IMR-90 (cell line): ENCODE results near the gene ZNF573. TPM values are rescaled to one million over a fixed set of nuclear protein-coding genes. Genes with fewer than 3 reads are reported as not detected.

Experiments used
- ATAC-seq: fragments of 200-7000 bp; cut with Tn5 transposase; 2 replicates; pipeline ENCODE4 v1.9.1; 2020; ENCODE audit warnings: low read depth, mild to moderate bottlenecking, moderate library complexity
- BruUV-seq: library from RNA; stranded (reverse); fragments of 400-500 nt; replicated peaks from 2 replicates; lab custom pipeline; 2021; lab: Mats Ljungman, UMichigan
- CTCF ChIA-PET: fragments of 300-600 bp; formaldehyde crosslinking; extraction: SDS; loops from one replicate; lab custom pipeline; 2021; ENCODE audit warnings: antibody characterized with exemption; lab: Yijun Ruan, JAX
- POLR2A ChIA-PET: fragments of 300-600 bp; sonication (Branson Sonifier 250); formaldehyde crosslinking; loops from one replicate; lab custom pipeline; 2022; ENCODE audit warnings: antibody characterized with exemption; ENCODE audit not compliant: unreplicated experiment; lab: Charles Lee
- DNase-seq: peaks from one replicate; pipeline ENCODE4 v3.0.0; 2013
- H2AFZ ChIP-seq: replicated peaks from 2 replicates; pipeline ENCODE3; 2013; ENCODE audit warnings: low read length, mild to moderate bottlenecking; ENCODE audit not compliant: poor library complexity
- H2AK5ac ChIP-seq: 2 replicates; pipeline ENCODE4 v1.6.1; 2013; ENCODE audit warnings: low read depth, low read length, inconsistent platforms
- H2AK9ac ChIP-seq: replicated peaks from 2 replicates; pipeline ENCODE3; 2013; ENCODE audit warnings: mild to moderate bottlenecking, low read depth, low read length, moderate library complexity; ENCODE audit not compliant: poor library complexity
- H2BK120ac ChIP-seq: 2 replicates; pipeline ENCODE4 v1.6.1; 2013; ENCODE audit warnings: low read depth, low read length, inconsistent platforms
- H2BK15ac ChIP-seq: 3 replicates; pipeline ENCODE4 v1.6.1; 2013; ENCODE audit warnings: low read depth, low read length, inconsistent platforms
- H2BK20ac ChIP-seq: 2 replicates; pipeline ENCODE4 v1.6.1; 2013; ENCODE audit warnings: low read depth, mild to moderate bottlenecking, inconsistent platforms, low read length, moderate library complexity
- H2BK5ac ChIP-seq: 2 replicates; pipeline ENCODE4 v1.6.1; 2013; ENCODE audit warnings: mild to moderate bottlenecking, low read depth, low read length, inconsistent platforms; ENCODE audit not compliant: poor library complexity, severe bottlenecking
- H3K14ac ChIP-seq: replicated peaks from 2 replicates; pipeline ENCODE4 v1.6.1; 2013; ENCODE audit warnings: low read depth, low read length, inconsistent platforms
- H3K18ac ChIP-seq: 2 replicates; pipeline ENCODE4 v1.6.1; 2013; ENCODE audit warnings: low read depth, low read length, control low read depth
- H3K23ac ChIP-seq: 2 replicates; pipeline ENCODE4 v1.6.1; 2013; ENCODE audit warnings: low read depth, low read length, inconsistent platforms
- H3K27ac ChIP-seq: 2 replicates; pipeline ENCODE4 v1.5.1; 2013; ENCODE audit warnings: mild to moderate bottlenecking, control low read depth, low read length; ENCODE audit not compliant: insufficient read depth
- H3K27me3 ChIP-seq: 2 replicates; pipeline ENCODE4 v1.6.1; 2013; ENCODE audit warnings: low read length; ENCODE audit not compliant: control insufficient read depth, insufficient read depth
- H3K36me3 ChIP-seq: 2 replicates; pipeline ENCODE4 v1.6.1; 2013; ENCODE audit warnings: low read length, mixed read lengths; ENCODE audit not compliant: control insufficient read depth, insufficient read depth
- H3K4ac ChIP-seq: 2 replicates; pipeline ENCODE4 v1.6.1; 2013; ENCODE audit warnings: low read depth, low read length, inconsistent platforms
- H3K4me1 ChIP-seq: 2 replicates; pipeline ENCODE4 v1.6.1; 2013; ENCODE audit warnings: low read length, mixed read lengths; ENCODE audit not compliant: control insufficient read depth, insufficient read depth
- H3K4me2 ChIP-seq: 2 replicates; pipeline ENCODE4 v1.6.1; 2013; ENCODE audit warnings: low read depth, mild to moderate bottlenecking, control low read depth, low read length, moderate library complexity
- H3K4me3 ChIP-seq: 2 replicates; pipeline ENCODE4 v1.5.1; 2013; ENCODE audit warnings: low read depth, mild to moderate bottlenecking, control low read depth, low read length, moderate library complexity; ENCODE audit not compliant: insufficient read depth
- H3K56ac ChIP-seq: 2 replicates; pipeline ENCODE4 v1.6.1; 2013; ENCODE audit warnings: low read length, inconsistent platforms; ENCODE audit not compliant: insufficient read depth; ENCODE audit errors: extremely low read depth
- H3K79me1 ChIP-seq, 2 experiments: 2 replicates each; pipeline ENCODE4 v1.6.1; 2013; ENCODE audit warnings: low read length in 2 of 2, inconsistent platforms in 1 of 2, low read depth in 1 of 2
- H3K9ac ChIP-seq: 2 replicates; pipeline ENCODE4 v1.6.1; 2013; ENCODE audit warnings: low read depth, low read length, control low read depth
- H3K9me1 ChIP-seq: 2 replicates; pipeline ENCODE4 v1.6.1; 2013; ENCODE audit warnings: low read length, inconsistent platforms; ENCODE audit not compliant: insufficient read depth
- H3K9me3 ChIP-seq: 2 replicates; pipeline ENCODE4 v1.6.1; 2013; ENCODE audit warnings: low read length; ENCODE audit not compliant: control insufficient read depth, insufficient read depth
- H4K20me1 ChIP-seq: 2 replicates; pipeline ENCODE4 v1.6.1; 2013; ENCODE audit warnings: low read length, inconsistent platforms; ENCODE audit not compliant: insufficient read depth
- H4K5ac ChIP-seq: 2 replicates; pipeline ENCODE4 v1.6.1; 2013; ENCODE audit warnings: mild to moderate bottlenecking, low read depth, low read length, control low read depth
- H4K8ac ChIP-seq, 2 experiments: 2 replicates each; pipeline ENCODE4 v1.6.1; 2013; ENCODE audit warnings: low read depth in 2 of 2, low read length in 2 of 2, control low read depth in 1 of 2, inconsistent platforms in 1 of 2
- H4K91ac ChIP-seq: 2 replicates; pipeline ENCODE4 v1.6.1; 2013; ENCODE audit warnings: low read depth, low read length, inconsistent platforms; ENCODE audit not compliant: insufficient read depth
- BHLHE40 ChIP-seq: fragments of 150-350 bp; IDR thresholded peaks from 2 replicates; pipeline ENCODE4 v1.6.1; 2016; ENCODE audit warnings: mild to moderate bottlenecking, low read depth, low read length
- CEBPB ChIP-seq: IDR thresholded peaks from 2 replicates; pipeline ENCODE4 v1.6.1; 2012; ENCODE audit warnings: low read depth, low read length, improper control_type of control experiment
- CTCF ChIP-seq: conservative IDR thresholded peaks from 2 replicates; pipeline ENCODE4 v1.5.1; 2012; ENCODE audit warnings: mild to moderate bottlenecking, low read depth, low read length, improper control_type of control experiment
- FOS ChIP-seq: fragments of 150-350 bp; IDR thresholded peaks from 2 replicates; pipeline ENCODE4 v1.6.1; 2016; ENCODE audit warnings: low read depth, low read length
- MAFK ChIP-seq: IDR thresholded peaks from 2 replicates; pipeline ENCODE4 v1.6.1; 2012; ENCODE audit warnings: low read depth, low read length, improper control_type of control experiment
- MAZ ChIP-seq: IDR thresholded peaks from 2 replicates; pipeline ENCODE4 v1.6.1; 2012; ENCODE audit warnings: low read depth, mild to moderate bottlenecking, low read length, improper control_type of control experiment, moderate library complexity, borderline replicate concordance
- POLR2A ChIP-seq: IDR thresholded peaks from 2 replicates; pipeline ENCODE4 v1.6.1; 2012; ENCODE audit warnings: mild to moderate bottlenecking, low read depth, low read length
- RFX5 ChIP-seq: IDR thresholded peaks from 2 replicates; pipeline ENCODE4 v1.8.0; 2012; ENCODE audit warnings: low read depth, mild to moderate bottlenecking, low read length, moderate library complexity
- USF2 ChIP-seq: fragments of 150-350 bp; IDR thresholded peaks from 2 replicates; pipeline ENCODE4 v1.6.1; 2017; ENCODE audit warnings: mild to moderate bottlenecking, antibody characterized with exemption, low read length, low read depth
- WGBS, 2 experiments: methylation state at CpG; one replicate each; pipeline versions ENCODE4 v1.1.5 to v1.1.7; 2013; ENCODE audit warnings: missing lambda C conversion rate in 2 of 2; ENCODE audit not compliant: insufficient read length in 1 of 2; ENCODE audit errors: extremely low coverage in 2 of 2; 5-methylcytosine and 5-hydroxymethylcytosine counted together
- dilution Hi-C: fragments of 300-500 bp; cut with HindIII; formaldehyde crosslinking; loops from one replicate; pipeline ENCODE4 v1.14.3; 2018; ENCODE audit warnings: low sequenced_read_pairs; ENCODE audit not compliant: unreplicated experiment
- in situ Hi-C: fragments of 300-500 bp; cut with MboI; formaldehyde crosslinking; loops from 3 replicates; pipeline ENCODE4 v1.14.3; 2019; ENCODE audit warnings: low sequenced_read_pairs, inconsistent platforms, mixed read lengths
- intact Hi-C: fragments of 100-400 bp; cut with micrococcal nuclease; formaldehyde crosslinking; loops from 2 replicates; pipeline ENCODE4 v1.10.0; 2022
- polyA plus RNA-seq, 3 experiments: library from polyadenylated mRNA; depleted of rRNA; stranded (reverse); fragments of >200 nt; gene quantifications; 2 replicates each; pipeline ENCODE4 v1.2.3, GENCODE V29; 2012; ENCODE audit warnings: low replicate concordance in 1 of 3
- total RNA-seq: library from RNA; depleted of rRNA; stranded (reverse); fragments of >200 nt; gene quantifications from 2 replicates; pipeline ENCODE4 v1.2.3, GENCODE V29; 2012

The ZNF573 gene
- total and polyA plus RNA-seq, 2 of the 4 experiments (the other 2 are of a cell fraction): 0.80 to 3.2 TPM

- 4% methylated on average over 21 of the region's 48 CpGs; no CpG with 5 or more reads in 1 of the 2 experiments for WGBS, 2 experiments
- Histone ChIP-seq H2BK120ac (peak overlapping the region; percentile 59), H3K27me3 (no peaks in the 10 kb centered on the region), H3K9me1 (no peaks in the 10 kb centered on the region), H2AK9ac (peak overlapping the region; percentile 69), H3K23ac (peak overlapping the region; percentile 79; the same call in 1 of the 2 replicates), H3K56ac (0 out of 2 replicates have a peak overlapping the region, but pooled peaks have one; percentile 32), H3K9ac (peak overlapping the region; percentile 52), H4K8ac (peak overlapping the region; percentile 23 to 98), H3K4me1 (no peaks in the 10 kb centered on the region; the same call in 1 of the 2 replicates), H3K27ac (peak overlapping the region; percentile 49), H3K36me3 (peaks cover 7% of the 10 kb centered on the region), H4K91ac (peak overlapping the region; percentile 76), H4K20me1 (no peaks in the 10 kb centered on the region), H4K5ac (peak overlapping the region; percentile 51; the same call in 1 of the 2 replicates), H3K4me2 (peak overlapping the region; percentile 86), H2BK5ac (peak overlapping the region; percentile 64), H3K9me3 (peaks cover 6% of the 10 kb centered on the region), H2AK5ac (no peak overlapping the region), H3K4ac (peak overlapping the region; percentile 89), H3K79me1 (peaks cover 0 to 3% of the 10 kb centered on the region in 2 experiments; a peak in 1 of 4 replicates), H3K18ac (peak overlapping the region; percentile 28; the same call in 1 of the 2 replicates), H2BK15ac (no peak overlapping the region), H2AFZ (peak overlapping the region; percentile 99), H2BK20ac (no peak overlapping the region), H3K4me3 (peak overlapping the region; percentile 75), H3K14ac (peak overlapping the region; percentile 97)
- ATAC-seq (peak; percentile 98), DNase-seq (peak; percentile 80)
- CTCF ChIA-PET: no interaction called here
- no peak for TF ChIP-seq RFX5
- no peak for TF ChIP-seq MAFK
- no peak for TF ChIP-seq CEBPB
- peak; percentile 6; the same call in 1 of the 2 replicates for TF ChIP-seq CTCF
- TF ChIP-seq POLR2A: 0 out of 2 replicates have a peak, but pooled peaks have one; percentile 39
- TF ChIP-seq FOS: no peak
- peak; percentile 31; the same call in 1 of the 2 replicates for TF ChIP-seq BHLHE40
- TF ChIP-seq MAZ: peak; percentile 56; the same call in 1 of the 2 replicates
- no peak for TF ChIP-seq USF2
- POLR2A ChIA-PET: no interaction called here
- dilution Hi-C loops: no loop called here
- intact Hi-C loops: loop anchor here (2.0 to 10.0 kb wide), 2 partner anchors 37 to 227 kb away; partner anchors contain the start of genes ZFP30, ZNF569 and ZNF570
- in situ Hi-C loops: no loop called here
- no TSS peak for BruUV-seq
Observed at GRCh38 chr19:37691881-37692504, 87.4 kb downstream of the ZNF573 start.
